ENCODE data around the gene AGTR1.

The AGTR1 gene

DNA sequence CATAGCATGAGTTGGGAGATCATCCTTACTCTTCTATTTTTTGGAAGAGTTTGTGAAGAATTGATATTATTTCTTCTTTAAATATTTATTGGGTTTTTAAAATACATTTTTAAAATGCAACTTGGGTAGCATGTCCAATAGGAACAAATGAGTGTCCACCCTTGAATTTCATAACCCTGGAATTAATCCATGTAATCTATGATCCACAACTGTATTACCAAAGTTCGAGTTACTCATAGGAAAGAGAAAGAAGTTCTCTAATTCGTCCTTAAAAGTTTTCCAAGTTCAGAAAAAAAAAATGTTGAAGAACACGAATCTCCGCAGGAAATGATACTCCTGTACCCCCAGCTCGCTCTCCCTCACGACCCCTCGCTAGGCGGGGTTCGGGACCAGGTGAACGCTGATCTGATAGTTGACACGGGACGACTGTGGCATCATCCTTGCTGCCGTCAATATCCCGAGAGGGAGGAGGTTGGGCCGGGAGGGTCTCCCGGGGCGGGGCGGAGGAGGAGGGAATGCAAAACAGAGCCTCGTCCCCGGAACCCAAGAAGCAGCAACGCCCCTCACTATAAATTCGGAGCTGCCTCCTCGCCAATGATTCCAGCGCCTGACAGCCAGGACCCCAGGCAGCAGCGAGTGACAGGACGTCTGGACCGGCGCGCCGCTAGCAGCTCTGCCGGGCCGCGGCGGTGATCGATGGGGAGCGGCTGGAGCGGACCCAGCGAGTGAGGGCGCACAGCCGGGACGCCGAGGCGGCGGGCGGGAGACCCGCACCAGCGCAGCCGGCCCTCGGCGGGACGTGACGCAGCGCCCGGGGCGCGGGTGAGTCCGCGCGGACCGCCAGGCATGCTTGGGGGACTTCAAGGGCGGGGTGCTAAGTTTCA is at the start of gene AGTR1:
Gene AGTR1 (plus strand): TSS at position 598 of the 884 bp plus-strand sequence. CDS start 43,133 bp downstream, outside the sequence.
- peak; percentile 20 for DNase-seq

DNA sequence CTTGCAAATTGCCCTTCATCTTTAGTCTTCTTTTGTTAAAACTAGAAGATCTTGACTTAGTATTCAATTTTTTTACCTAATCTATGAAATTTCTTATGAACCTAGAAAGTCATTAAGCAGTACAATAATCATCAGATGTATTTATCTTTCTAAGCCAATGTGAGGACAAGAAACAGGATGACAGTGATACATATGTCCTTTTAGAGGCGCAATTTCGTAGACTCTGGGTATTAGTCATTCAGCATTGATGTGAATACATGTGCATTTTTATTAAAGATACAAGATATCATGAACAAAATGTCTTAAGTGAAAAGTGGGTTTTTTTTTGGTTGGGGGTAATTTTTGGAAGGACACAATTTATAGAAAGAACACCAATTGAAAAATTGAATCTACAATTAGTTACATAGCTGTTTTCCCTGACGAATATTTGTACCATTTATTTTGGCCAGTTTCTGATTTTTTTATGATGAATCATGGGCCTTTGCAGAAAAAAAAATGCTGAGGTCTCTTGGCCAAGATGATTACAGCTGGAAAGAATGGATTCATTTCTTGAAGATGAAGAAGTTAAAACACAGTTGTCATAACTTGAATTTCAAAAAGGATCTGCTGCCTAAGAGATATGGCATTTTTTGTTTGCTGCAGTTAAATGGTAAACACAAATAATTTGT is 48.9 kb upstream of the AGTR1 start:
- no peak for DNase-seq

DNA sequence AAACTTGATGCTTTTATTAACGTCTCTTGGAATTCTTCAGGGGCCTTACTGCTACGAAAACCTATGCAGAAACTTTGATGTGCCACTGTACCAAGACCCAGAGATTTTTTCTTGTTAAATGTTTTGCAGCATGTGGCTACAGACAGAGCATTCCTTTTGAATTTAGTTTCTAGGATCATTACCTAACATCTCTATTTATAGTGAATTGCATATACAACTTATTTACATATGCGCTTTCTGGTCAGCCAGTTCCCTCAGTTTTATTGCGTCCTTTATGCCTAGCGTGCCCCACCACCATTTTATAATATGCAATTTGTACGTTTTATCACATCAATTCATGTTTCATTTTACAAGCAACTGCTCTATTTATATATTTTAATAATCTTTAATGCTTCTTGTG is 46.2 kb upstream of the AGTR1 start:
- DNase-seq = no peak

DNA sequence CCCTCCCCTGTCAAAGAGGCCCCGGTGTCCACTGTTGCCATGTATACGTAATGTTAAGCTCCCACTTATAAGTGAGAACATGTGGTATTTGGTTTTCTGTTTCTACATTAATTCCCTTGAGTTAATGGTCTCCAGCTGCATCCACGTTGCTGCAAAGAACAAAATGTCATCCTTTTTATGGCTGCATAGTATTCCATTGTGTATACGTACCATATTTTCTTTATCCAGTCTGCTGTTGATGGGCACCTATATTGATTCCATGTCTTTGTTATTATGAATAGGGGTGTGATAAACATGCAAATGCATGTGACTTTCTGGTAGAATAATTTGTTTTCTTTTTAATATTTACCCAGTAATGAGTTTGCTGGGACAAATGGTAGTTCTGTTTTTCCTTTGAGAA is 43.3 kb upstream of the AGTR1 start:
- DNase-seq = no peak

DNA sequence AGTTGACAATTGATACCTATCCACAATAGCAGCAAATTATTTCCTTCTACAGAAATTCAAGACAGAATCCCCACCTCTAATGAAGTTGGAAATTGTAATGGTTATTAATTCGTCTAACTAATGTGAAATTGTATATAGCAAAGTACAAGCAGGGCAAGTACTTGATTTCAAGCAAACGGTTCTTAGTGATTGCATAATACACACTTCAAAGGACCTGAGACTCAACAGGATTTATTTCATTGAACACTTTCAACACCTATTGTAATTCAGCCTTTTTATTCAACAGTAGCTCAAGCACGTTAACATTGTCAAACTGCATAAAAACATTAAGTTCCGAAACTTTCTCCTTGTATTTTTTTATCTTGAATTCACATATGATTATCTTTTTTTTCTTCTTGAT is 40.2 kb upstream of the AGTR1 start:
- DNase-seq = no peak

DNA sequence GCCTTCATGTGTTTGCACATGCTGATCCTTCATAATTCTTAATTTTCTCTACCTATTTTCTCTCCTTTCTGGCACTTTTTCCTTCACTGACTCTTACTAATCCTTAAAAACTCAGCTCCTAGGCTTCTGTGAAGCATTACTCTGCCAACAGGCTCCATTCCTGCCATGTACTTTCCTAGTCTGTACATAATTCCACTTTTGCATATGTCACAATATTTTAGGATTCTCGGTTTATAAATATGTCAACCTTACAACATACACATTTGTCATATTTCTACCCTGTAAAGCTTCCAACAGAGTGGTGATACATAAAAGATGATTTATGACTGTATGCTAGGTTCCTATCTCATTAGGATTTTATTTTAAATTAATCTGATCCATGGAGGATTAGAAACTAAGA is 38.2 kb upstream of the AGTR1 start:
- no peak for DNase-seq

DNA sequence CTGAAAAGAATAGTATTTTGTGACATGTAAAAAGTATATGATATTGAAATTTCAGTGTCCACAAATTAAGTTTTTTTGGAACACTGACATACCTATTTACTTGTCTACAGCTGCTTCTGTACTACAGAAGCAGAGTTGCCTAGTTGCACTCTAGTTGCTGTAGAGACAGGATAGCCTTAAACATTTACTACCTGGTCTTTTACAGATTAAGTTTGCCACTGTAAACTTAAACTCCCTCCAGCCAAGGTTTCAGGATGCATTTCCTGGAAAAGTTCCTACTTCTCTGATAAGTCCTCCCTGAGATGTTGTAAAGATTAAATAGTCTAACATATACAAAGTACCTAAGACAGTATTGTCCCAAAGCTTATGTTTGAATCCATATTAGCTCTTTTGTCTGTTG is 17.4 kb upstream of the AGTR1 start:
- DNase-seq = no peak

DNA sequence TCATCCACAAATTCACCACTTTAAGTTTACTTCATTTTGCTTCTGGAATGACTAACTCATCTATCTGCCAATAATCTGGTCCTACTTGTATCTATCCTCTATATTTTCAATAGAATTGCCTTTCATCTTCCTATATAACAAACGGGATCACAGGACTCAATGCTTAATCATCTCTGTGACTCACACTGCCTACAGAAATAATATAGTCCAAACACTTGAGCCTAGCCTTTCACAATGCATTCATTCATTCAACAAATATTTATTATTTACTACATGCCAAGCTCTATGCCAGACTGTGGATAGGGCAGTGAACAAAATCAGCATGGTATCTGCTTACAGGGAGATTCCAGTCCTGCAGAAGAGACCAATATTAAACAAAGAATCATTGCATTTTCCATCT is 16.6 kb upstream of the AGTR1 start:
- DNase-seq = no peak

DNA sequence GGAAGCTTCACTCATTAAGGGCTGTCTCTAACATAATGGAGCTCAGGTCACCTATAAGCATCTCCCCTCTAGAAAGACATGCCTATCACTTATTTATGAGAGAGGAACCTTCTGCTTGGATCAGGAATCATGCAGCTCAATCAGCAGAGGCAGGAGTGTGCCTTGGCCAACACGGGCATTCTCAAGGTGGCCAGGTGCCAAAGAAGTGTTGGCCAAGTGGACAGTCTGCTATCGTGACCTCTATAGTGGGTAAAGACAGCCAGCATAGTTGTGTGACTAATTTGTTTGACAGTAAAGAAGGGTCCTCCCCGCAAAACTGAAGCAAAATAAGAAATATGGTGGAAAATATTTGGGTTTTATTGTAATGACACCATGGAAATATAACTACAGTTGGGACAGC is 14.7 kb upstream of the AGTR1 start:
- DNase-seq = no peak

DNA sequence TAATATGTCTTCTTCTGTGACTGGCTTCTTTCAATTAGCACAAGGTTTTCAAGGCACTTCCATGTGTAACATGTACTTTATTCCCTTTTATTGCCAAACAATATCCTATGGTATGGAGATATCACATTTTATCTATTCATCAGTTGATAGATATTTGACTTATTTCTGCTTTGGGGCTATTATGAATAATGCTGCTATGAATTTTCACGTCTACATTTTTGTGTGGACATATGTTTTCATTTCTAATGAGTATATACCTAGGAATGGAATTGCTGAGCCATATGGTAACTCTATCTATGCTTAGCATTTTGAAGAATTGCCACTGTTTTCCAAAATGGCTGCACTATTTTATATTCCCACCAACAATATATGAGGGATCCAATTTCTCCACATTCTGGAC is 3.6 kb upstream of the AGTR1 start:
- no peak for DNase-seq

DNA sequence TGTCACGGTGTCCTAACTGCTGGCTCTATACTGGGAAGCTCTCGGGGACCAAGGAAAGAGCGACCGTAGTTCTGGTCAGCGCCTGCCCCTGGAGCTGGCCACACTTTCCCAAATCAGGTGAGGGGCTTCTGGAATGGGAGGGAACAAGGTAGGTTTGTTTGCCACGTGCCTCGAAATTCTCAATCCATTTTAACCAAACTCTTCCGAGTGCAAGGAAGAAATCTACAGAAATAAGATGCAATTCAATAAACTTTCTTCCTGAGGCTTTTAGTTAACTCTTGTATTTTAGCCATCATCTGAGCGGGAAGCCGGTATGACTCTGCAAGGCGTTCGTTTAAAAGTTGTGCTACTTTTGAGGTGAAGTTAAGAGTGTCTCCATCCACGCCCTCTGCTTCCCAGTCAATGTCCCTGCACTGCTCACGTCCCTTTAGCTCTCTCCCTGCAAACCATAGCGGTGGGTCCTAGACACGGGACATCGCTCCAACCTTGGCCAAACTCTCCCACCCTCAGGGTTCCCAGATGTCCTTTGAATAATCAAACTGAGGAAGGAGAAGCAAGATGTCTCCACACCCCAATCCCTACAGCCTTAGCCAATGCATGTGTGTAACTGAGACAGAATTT is 597 bp downstream of the AGTR1 start:
- DNase-seq = no peak

DNA sequence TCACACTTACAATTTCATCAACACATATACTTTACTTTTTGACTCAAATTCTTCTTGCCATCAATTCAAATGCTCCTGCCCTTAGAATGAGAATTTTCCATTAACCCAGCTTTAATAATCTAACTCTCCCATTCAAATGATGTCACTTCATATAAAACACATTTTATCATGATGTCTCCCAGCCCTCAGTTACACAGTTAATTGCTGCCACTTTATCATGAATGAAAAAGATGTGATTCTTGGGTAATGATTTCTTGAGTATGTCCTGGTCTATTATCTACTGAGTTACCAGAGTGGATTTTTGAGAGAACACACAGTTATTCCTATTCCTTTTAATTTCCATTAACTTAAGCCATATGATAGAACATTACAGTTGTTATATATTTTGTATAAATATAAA is 7.6 kb downstream of the AGTR1 start:
- DNase-seq = no peak

DNA sequence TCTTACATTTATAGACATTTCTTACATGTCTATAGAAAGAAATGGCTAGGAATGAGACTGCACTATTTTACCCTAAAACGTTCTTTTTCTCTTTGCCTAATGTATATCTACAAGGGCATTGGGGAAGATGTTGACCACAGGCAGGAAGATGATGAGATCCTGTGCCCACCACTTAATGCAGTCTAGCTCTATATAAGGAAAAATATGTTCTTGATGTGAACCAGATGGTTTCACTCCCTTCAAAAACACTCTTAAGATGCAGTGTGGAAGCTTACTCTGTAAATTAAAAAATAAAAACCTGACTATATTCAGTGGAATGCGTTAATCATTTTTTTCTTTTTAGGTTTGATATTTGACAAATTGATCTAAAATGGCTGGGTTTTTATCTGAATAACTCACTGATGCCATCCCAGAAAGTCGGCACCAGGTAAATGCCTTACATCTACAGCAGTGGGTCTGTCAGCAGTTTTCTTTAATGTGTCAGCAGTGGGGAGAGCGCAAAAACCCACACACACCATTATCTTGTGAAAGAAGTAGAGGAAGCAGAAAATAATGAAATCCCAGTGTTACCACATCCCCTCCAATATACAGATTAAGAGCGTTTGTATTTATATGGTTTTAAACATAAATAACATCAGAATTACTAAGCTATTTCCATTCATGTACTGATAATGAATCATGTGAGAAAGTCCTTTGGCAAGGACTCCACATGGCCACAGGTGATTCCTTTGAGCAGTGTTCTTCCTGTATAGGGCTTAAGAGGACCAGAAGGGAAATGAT is 10.1 kb downstream of the AGTR1 start:
- no peak for DNase-seq

DNA sequence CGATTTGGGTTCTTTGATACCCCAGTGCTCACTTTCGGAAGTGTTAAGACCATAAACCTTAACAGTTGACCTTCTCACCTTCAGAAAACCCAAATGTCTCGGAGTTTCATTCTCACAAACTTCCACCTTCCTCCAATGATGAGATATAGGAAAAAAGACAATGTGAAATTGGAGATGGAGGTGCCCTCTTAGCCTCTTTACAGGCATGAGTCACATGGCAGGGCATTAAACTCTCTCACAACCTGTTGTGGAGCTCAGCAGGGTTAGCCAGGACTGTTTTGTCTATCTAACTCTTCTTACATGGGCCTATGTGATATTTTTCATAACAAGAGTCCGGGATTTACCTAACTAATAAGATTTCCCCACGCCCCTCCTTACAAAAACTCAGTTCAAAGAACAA is 10.7 kb downstream of the AGTR1 start:
- DNase-seq = no peak

DNA sequence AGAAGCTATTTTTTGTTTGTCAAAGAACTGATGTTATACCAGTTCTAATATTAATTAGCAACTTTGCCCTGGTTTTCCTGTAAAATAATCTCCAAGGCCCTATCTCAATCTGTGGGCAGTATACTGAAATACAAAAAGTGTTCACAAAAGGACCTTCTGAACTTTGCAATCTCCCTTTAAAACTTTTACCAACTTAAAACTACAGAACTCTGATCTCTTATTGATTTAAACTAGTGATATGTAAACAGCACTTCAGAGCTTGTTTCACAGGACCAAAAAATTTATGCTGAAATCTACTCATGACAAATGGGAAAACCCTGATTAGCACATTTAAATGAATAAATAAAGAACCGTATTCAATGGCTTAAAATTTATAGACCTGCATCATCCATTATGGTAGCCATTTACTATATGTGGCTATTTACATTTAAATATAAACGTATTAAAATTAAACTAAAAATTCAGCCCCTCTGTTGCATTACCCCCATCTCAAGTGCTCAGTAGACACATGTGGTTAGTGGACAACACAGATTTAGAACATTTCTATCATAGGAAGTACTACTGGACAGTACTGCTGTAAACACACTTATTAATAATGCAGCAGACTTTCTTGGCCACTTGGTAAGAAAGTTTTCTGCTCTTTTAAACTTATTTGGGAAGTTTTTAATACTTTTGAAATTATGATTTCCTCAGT is 12.0 kb downstream of the AGTR1 start:
- no peak for DNase-seq

DNA sequence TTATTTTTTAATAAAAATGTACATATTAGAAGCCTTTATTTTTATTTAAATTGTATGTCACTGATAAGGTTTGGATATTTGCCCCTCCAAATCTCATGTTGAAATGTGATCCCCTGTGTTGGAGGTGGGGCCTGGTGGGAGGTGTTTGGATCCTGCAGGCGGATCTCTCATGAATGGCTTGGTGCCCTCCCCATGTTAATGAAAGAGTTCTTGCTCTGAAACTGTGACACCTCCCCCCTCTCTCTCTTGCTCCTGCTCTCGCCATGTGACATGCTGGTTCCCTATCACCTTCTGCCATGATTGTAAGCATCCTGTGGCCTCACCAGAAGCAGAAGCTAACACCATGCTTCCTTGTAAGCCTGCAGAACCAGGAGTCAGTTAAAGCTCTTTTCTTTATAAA is 13.0 kb downstream of the AGTR1 start:
- DNase-seq = no peak

DNA sequence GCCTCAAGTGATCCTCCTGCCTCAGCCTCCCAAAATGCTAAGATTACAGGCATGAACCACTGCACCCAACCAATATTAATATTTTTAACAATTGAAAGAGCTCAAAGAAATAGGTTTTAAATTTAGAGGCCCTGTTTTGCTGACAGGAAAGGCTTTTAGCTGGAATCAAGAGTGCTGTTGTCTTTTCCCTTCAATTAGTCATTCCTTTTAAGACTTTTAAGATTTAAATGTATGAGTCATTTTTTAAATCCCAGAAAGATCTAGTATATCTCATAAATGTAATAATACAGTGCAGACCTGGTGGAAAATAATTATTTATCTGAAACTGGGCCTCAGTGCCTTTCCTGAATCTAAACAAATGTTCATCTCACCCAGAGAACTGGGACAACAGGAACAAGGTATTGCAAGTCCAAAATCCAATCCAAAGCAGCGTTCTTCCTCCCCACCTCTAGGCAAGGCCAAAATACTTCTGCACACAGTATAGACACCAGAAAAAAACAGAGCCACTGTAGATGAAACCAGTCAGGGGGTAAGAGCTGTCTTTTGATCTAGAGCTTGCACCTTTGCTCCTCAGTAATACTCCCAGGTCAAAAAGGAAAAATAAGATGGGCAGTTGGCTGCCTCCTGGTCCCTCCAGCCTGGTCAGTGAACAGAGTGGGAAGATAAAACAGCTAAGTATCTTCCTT is 14.4 kb downstream of the AGTR1 start:
- no peak for DNase-seq

DNA sequence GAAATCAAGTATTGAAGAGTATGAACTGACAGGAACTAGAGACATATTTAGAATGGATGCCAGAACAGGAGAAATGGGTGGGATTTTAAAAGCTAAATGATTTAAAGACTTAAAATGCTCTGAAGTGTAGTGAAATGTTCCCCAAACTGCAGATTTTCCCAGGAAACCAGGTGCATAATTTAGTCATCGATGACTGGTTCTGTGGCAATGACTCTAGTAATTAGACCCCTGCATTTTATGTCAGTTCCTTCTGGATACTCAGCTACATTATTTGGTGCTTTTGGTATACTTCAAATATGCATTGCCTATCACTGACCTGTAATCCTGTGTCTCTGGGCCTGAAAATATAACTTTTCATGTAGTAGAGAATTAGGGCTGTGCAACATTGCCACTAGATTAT is 16.8 kb downstream of the AGTR1 start:
- no peak for DNase-seq

DNA sequence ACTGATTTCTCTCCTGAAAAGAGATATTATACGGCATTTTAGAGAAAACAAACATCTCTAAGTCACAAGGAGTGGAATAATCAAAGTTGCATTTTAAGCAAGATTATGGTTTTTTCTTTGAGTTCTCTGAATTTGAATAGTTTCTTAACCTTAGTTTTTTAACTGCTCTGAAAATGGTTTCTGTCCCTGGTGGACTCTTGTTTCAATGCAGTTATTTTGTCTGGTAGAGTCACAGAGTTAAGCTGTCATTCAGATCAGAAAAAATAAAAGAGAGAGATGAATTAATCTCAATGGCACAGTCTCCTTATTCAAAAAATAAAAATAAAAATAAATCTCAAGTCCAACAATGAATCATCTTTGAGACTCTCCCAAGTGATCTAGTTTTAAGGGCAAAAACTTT is 19.0 kb downstream of the AGTR1 start:
- no peak for DNase-seq

DNA sequence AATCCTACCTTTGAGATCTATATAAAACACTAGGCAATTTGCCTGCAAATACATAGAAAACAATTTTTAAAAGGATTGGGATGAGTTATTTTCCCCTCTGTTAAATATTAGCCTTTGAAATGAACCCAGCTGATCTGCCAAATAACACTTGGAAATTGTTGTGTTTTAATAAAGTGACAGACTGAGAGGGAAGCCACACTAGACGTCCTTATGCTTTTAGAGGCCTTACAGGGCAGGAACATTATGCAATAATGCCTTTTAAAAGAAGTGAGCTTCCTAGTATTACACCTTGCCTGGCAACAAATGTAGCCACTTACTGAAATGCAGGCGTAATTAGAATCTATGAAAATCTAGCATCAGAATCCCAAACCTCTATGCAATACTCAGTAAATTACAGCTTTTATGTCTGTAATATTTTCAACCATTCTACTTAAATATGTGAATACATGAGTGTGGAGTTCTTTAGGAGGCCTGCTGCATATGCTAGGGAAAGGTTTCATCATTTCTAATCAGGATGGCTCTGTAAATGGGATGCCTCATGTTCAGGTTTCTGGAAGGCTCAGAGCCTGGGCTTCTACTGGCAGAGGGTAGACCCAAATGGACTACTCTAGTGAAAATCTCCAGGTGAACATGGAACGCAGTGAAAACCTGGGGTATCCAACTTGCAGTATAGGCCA is 20.3 kb downstream of the AGTR1 start:
- no peak for DNase-seq

Measured in GOT3 (cell line).